Ureter (tissue), 1 donor: Measurements from ENCODE around the gene DVL2. TPM values are rescaled to one million over a fixed set of nuclear protein-coding genes. Genes with fewer than 3 reads are reported as not detected.
A peak's percentile ranks its signal among the peaks of the same experiment; 100 is the strongest.
"Not testable (repeated sequence)": the region's sequence is repeated elsewhere in the genome, so short reads cannot be mapped to it uniquely, and the experiment has no call there.

Source experiments
- DNase-seq: peaks from one replicate; pipeline ENCODE4 v3.0.0-alpha.2; 2020; ENCODE audit warnings: low spot score
- total RNA-seq: library from RNA; stranded (reverse); gene quantifications from one replicate; pipeline ENCODE4 v1.2.4, GENCODE V29; 2023
- donor health status: DM: yes; HTN: yes; CAD: no.

Gene DVL2
- total RNA-seq, 1 donor from 2014 or later: 38.4 TPM

- DNase-seq: no peak
Observed at GRCh38 chr17:7203391-7203790, 30.9 kb downstream of the DVL2 start.

DNA sequence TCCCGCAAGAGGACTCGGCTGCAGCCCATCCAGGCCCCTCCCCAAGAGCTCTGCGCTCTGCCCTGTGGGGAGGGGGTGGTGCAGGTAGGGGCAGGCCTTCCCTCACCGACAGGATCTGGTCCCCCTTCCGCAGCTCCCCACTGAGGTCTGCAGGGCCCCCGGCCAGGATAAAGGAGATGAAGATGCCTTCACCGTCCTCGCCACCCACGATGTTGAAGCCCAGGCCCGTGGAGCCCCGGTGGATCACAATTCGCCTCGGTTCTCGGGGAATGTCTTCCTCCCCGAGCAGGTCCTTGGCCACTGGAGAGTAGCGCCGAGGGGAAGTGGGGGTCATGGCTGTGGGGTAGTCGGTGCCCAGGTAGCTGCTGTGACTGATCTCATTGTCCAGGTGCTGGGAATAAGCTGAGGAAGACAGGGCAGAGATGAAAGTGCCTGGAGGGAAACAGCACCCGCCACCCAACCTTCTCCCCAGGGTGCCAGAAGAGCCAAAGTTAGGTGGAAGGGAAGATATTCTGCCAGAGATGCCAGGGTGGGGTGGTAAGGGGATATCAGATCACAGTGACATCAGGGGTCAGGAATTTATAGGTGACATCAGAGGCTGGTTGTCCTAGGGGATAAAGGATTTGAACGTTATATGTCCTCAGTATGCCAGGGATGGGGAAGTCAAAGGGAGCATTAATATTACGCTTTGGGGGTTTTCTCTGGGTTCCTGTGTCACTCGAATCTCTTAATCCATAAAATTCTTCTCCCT lies 37.5 kb downstream of the DVL2 start:
- DNase-seq: no peak

- DNase-seq: no peak
Observed at GRCh38 chr17:7195971-7196370, 38.3 kb downstream of the DVL2 start.

- DNase-seq: no peak
Observed at GRCh38 chr17:7192271-7192937, 41.9 kb downstream of the DVL2 start.

DNA sequence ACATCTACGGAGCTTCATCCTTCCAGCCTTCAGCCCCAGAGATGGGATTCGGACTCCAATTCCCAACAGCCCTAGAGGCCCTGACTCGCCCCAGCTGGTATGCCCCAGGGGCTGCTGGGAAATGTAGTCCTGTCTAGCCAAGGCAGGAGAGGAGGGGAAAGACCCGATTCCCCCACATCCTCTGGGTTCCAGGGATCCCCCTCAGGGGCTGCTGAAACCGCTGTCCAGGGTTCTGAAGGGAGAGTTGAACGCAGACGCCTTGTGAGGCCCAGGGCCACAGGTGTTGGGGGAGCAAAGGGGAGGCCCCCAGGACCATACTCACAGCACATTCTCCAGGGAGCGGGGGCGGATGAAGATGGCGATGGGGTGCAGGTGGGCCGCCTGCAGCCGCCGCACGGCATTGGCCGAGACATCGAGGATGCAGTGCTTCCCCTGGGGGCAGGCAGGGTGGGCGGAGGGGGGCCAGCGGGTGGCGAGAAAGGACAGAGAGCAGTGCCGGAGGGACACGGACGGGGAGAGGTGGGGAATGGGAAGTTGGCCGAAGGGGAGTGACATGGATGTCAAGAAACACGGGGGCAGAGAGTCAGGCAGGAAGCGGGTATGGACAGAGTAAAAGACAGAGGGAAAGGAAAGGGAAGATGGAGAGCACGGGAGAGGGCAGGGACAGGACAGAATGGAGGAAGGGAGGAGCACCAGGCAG lies 42.6 kb downstream of the DVL2 start:
- DNase-seq: no peak

- DNase-seq: no peak
Observed at GRCh38 chr17:7191069-7191468, 43.2 kb downstream of the DVL2 start.

DNA sequence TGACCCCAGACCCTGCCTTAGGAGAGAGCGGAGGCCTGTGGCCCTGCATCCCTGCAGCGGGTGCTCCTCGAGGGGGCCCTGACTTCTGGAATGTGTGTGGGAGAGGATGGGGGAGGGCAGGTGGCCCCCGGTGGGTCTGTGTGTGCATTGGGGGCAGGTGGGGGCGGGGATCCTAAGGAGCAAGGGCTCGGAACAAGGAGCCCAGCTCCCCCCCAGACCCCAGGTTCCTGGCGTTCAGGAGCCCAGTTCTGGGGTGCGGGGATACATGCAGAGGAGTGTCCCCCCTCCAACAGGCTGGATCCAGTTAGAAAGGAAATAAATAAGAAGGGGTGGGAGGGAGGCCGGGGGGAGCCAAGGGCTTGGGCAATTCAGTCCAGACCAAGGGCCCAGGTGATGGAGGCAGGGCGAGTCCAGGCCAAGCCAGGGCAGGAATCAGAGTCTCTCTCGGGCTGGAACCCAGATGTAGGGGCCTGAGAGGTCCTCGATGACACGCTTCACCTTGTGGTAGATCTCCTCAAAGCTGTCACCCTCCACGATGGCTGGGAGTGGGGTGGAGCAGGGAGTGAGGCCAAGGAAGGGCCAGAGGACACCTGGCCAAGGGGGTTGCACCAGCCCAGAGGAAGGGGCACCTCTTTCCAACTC lies 43.9 kb downstream of the DVL2 start:
- DNase-seq: no peak

GRCh38 chr17:7186241-7186640 lies 48.1 kb downstream of the DVL2 start:
- no peak for DNase-seq

GRCh38 chr17:7184647-7185046 lies 49.7 kb downstream of the DVL2 start:
- DNase-seq: no peak

GRCh38 chr17:7184091-7184488 lies 50.2 kb downstream of the DVL2 start:
- no peak for DNase-seq

- no peak for DNase-seq
Observed at GRCh38 chr17:7183433-7184090, 50.8 kb downstream of the DVL2 start.

GRCh38 chr17:7182101-7182500 lies 52.2 kb downstream of the DVL2 start:
- not testable (repeated sequence) for DNase-seq

- no peak for DNase-seq
Observed at GRCh38 chr17:7179317-7180254, 54.7 kb downstream of the DVL2 start, which contains the start of gene ASGR1. ASGR1 (minus strand) TSS chr17:7179370; CDS start chr17:7178563, 807 bp downstream.

GRCh38 chr17:7178973-7179316 lies 55.4 kb downstream of the DVL2 start:
- no peak for DNase-seq

- DNase-seq: no peak
Observed at GRCh38 chr17:7177954-7178477, 56.3 kb downstream of the DVL2 start.

DNA sequence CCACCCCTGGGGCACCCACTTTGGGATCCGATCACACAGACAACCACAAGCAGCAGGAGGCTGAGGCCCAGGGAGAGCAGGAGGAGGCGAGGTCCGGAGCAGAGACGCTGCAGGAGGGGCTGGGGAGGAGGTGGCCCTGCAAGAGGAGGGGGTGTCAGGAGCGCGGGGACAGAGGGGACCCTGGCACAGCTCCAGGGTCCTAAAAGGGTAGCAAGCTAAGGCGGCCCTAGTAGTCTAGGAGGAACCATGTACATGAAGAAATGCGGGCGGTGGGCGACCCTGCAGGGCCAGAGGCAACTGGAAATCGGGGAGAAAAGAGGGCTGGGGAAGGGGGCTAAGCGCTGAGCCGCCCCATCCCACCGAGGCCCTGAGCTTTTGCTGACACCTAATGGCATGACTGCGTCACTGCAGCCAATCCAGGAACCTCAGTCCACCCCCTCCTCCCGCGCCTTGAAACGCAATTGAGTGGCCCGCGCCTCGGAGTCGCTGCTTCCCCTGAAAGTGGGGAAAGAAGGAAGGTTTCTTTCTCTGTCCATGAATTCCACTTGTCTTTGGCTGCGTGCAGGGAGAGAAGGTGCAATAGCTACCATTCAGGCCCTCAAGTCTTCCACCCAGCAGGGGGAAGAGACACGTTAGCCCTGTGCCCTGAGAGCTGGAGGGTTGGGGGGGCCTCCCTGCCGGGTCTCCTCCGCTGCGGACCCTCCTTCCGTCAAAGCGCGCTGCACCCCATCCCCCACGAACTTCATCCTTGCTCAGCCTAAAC lies 56.9 kb downstream of the DVL2 start:
- peak; percentile 67 for DNase-seq

DNA sequence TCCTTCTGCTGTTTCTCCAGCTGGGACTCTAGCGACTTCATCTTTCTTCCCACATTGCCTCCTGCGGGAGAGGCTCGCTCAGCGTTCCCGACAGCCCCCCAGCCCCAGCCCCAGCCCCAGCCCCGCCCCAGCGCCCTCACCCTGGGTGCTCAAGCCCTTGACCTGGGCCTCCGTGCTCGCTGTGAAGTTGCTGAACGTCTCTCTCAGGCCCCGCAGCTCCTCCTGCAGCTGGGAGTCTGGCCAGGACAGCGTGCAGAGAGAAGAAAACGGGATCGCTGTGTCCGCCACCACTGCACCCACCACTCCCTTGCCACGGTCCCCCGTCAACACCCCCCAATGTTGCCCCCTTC lies 57.5 kb downstream of the DVL2 start:
- DNase-seq: no peak

DNA sequence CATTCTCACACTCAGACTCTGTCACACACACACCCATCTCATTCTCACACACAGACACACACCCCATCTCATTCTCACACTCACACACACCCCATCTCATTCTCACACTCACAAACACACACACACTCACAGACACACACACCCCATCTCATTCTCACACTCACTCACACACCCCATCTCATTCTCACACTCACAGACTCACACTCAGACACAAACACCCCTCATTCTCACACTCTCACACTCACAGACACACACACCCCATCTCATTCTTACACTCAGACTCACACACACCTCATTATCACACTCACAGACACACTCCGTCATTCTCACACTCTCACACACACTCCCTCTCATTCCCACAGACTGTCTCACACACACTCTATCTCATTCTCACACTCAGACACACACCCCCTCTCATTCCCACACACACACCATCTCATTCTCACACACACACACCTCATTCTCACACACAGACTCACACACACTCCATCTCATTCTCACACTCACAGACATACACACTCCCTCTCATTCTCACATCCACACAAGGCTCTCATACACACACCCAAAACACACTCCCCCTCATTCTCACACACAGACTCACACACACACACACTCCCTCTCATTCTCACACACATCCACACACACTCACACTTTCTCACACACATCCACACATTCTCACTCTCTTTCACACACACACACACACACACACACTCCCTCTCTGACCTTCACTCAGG lies 58.0 kb downstream of the DVL2 start:
- no peak for DNase-seq
